Measurements from ENCODE around the gene KIAA1328. TPM values are rescaled to one million over a fixed set of nuclear protein-coding genes. Genes with fewer than 3 reads are reported as not detected.

KIAA1328 gene
- polyA plus RNA-seq, 1 of the 3 experiments (the other 2 are of a cell fraction) = 2.6 TPM

GRCh38 chr18:37064187-37064586 lies 235.3 kb downstream of the KIAA1328 start:
- no peaks in the 10 kb centered on the region for H3K9me3 ChIP-seq
- CTCF ChIA-PET = interaction anchor here (0.7 kb wide), 1 partner anchor 121 kb away, joined by 3 read pairs; no protein-coding TSS in a partner anchor
- H3K4me3 ChIP-seq (ENCODE audit: low read depth in 2 of 2, low read length in 1 of 2) = no peak overlapping the region
- H3K27ac ChIP-seq (ENCODE audit: low read depth in 2 of 2, low read length in 1 of 2) = no peak overlapping the region
- no peak overlapping the region for H2AFZ ChIP-seq (ENCODE audit: low read depth)
- H4K20me1 ChIP-seq (ENCODE audit: insufficient read depth) = no peaks in the 10 kb centered on the region
- WGBS (ENCODE audit: low lambda C conversion rate) = 94% methylated on average over 3 of the region's 3 CpGs
- DNase-seq = no peak
- H3K36me3 ChIP-seq (replicated peaks in 1 of 2; ENCODE audit: control insufficient read depth in 1 of 2, insufficient read depth in 2 of 2, low read length in 1 of 2) = no peaks in the 10 kb centered on the region
- no peaks in the 10 kb centered on the region for H3F3A ChIP-seq (replicated peaks; ENCODE audit: insufficient read depth)
- TF ChIP-seq EP300 (IDR thresholded peaks at IDR 0.05; ENCODE audit: borderline replicate concordance in 1 of 2, low read depth in 1 of 2, low read length in 1 of 2) (no peak), TCF12 (IDR thresholded peaks at IDR 0.05) (no peak), GABPA (IDR thresholded peaks at IDR 0.05; ENCODE audit: low read depth) (no peak), SMC3 (IDR thresholded peaks at IDR 0.05; ENCODE audit: low read depth, low read length) (no peak), SIN3A (IDR thresholded peaks at IDR 0.05; ENCODE audit: borderline replicate concordance, low read depth, low read length) (no peak), JUND (IDR thresholded peaks at IDR 0.05) (no peak), CHD2 (IDR thresholded peaks at IDR 0.05; ENCODE audit: low read length, partially characterized antibody) (no peak), NFIC (IDR thresholded peaks at IDR 0.05; ENCODE audit: borderline replicate concordance) (no peak), NRF1 (IDR thresholded peaks at IDR 0.05; ENCODE audit: low read depth, low read length) (no peak), IRF3 (IDR thresholded peaks at IDR 0.05; ENCODE audit: low read depth, low read length) (no peak), PBX3 (IDR thresholded peaks at IDR 0.05) (no peak)
- H3K27me3 ChIP-seq (ENCODE audit: insufficient read depth) = no peaks in the 10 kb centered on the region
- no peaks in the 10 kb centered on the region for H3K4me1 ChIP-seq (ENCODE audit: control insufficient read depth in 1 of 2, insufficient read depth in 2 of 2, low read depth in 1 of 2, low read length in 1 of 2)
- no peak overlapping the region for H3K4me2 ChIP-seq
- no peaks in the 10 kb centered on the region for H3K9me2 ChIP-seq
- no peaks in the 10 kb centered on the region for H3K79me2 ChIP-seq (ENCODE audit: insufficient read depth)
- H3K9ac ChIP-seq = no peak overlapping the region
- POLR2A ChIA-PET = no interaction called here

- H3K36me3 ChIP-seq (replicated peaks in 1 of 2; ENCODE audit: control insufficient read depth in 1 of 2, insufficient read depth in 2 of 2, low read length in 1 of 2) = no peaks in the 10 kb centered on the region
- no peaks in the 10 kb centered on the region for H4K20me1 ChIP-seq (ENCODE audit: insufficient read depth)
- H3K27ac ChIP-seq (ENCODE audit: low read depth in 2 of 2, low read length in 1 of 2) = no peak overlapping the region
- no peaks in the 10 kb centered on the region for H3K27me3 ChIP-seq (ENCODE audit: insufficient read depth)
- ChIA-PET CTCF (no interaction called here), POLR2A (no interaction called here)
- H2AFZ ChIP-seq (ENCODE audit: low read depth) = no peak overlapping the region
- H3F3A ChIP-seq (replicated peaks; ENCODE audit: insufficient read depth) = no peaks in the 10 kb centered on the region
- no peaks in the 10 kb centered on the region for H3K9me2 ChIP-seq
- no peaks in the 10 kb centered on the region for H3K79me2 ChIP-seq (ENCODE audit: insufficient read depth)
- no peak overlapping the region for H3K9ac ChIP-seq
- H3K9me3 ChIP-seq = no peaks in the 10 kb centered on the region
- no peak overlapping the region for H3K4me3 ChIP-seq (ENCODE audit: low read depth in 2 of 2, low read length in 1 of 2)
- no peak overlapping the region for H3K4me2 ChIP-seq
- 80% methylated on average over 1 of the region's 1 CpG for WGBS (ENCODE audit: low lambda C conversion rate)
- no peaks in the 10 kb centered on the region for H3K4me1 ChIP-seq (ENCODE audit: control insufficient read depth in 1 of 2, insufficient read depth in 2 of 2, low read depth in 1 of 2, low read length in 1 of 2)
- no peak for DNase-seq
- no peak for TF ChIP-seq RXRA (IDR thresholded peaks at IDR 0.05; ENCODE audit: borderline replicate concordance, low read depth)
- TF ChIP-seq POLR2AphosphoS5 (IDR thresholded peaks at IDR 0.05; ENCODE audit: low read depth, low read length) = no peak
- no peak for TF ChIP-seq USF2 (IDR thresholded peaks at IDR 0.05; ENCODE audit: borderline replicate concordance, low read depth, low read length)
- no peak for TF ChIP-seq EZH2phosphoT487 (IDR thresholded peaks at IDR 0.05; ENCODE audit: borderline replicate concordance, low read depth)
- no peak for TF ChIP-seq ZBTB33 (IDR thresholded peaks at IDR 0.05; ENCODE audit: borderline replicate concordance, low read depth)
- TF ChIP-seq IRF3 (IDR thresholded peaks at IDR 0.05; ENCODE audit: low read depth, low read length) = no peak
- TF ChIP-seq PBX3 (IDR thresholded peaks at IDR 0.05) = no peak
- no peak for TF ChIP-seq GATA2 (CRISPR knock-in tag; IDR thresholded peaks at IDR 0.05)
- TF ChIP-seq CHD2 (IDR thresholded peaks at IDR 0.05; ENCODE audit: low read length, partially characterized antibody) = no peak
- no peak for TF ChIP-seq FOXJ3 (CRISPR knock-in tag; IDR thresholded peaks at IDR 0.05)
Measured at GRCh38 chr18:37065254-37065653, 236.3 kb downstream of the KIAA1328 start.

Data from SK-N-SH (cell line).